ENCODE measurements around the gene CD81. TPM values are rescaled to one million over a fixed set of nuclear protein-coding genes. Genes with fewer than 3 reads are reported as not detected.

CD81 gene
- total and polyA plus RNA-seq, 10 of the 15 experiments (the other 5 are each of a cell fraction or from before 2014, with no cell fraction given) = 2.0 to 145 (median 57.2) TPM

- H3K79me2 ChIP-seq (ENCODE audit: control insufficient read depth, insufficient read depth, low read length) = no peaks in the 10 kb centered on the region
- H2AFZ ChIP-seq (ENCODE audit: control insufficient read depth, low read depth, low read length) = no peak overlapping the region
- POLR2A ChIA-PET = no interaction called here
- SMC1A ChIA-PET (ENCODE audit: uncharacterized antibody, unreplicated experiment) = no interaction called here
- no peaks in the 10 kb centered on the region for H4K20me1 ChIP-seq (ENCODE audit: control insufficient read depth, insufficient read depth)
- FAIRE-seq (no peak), DNase-seq (ENCODE audit: low read depth, low spot score) (no peak), ATAC-seq (no peak)
- WGBS (ENCODE audit: insufficient coverage, insufficient replicate concordance, low lambda C conversion rate, missing lambda C conversion rate) = 35% methylated on average over 9 of the region's 9 CpGs
- in situ Hi-C loops (cut with MboI) (no loop called here), intact Hi-C loops (cut with micrococcal nuclease; ENCODE audit: unreplicated experiment) (no loop called here)
- BruUV-seq (replicated peaks) = no TSS peak
- H3K4me1 ChIP-seq (ENCODE audit: control insufficient read depth, insufficient read depth, low read length) = no peaks in the 10 kb centered on the region
- H3K36me3 ChIP-seq (ENCODE audit: control insufficient read depth in 2 of 2, insufficient read depth in 2 of 2, low read length in 1 of 2) = no peaks in the 10 kb centered on the region
- TF ChIP-seq SRF (IDR thresholded peaks at IDR 0.05; ENCODE audit: low read depth in 2 of 2, low read length in 2 of 2) (no peak), SUZ12 (IDR thresholded peaks at IDR 0.05; ENCODE audit: unreplicated experiment) (no peak), MYB (IDR thresholded peaks at IDR 0.05; ENCODE audit: borderline replicate concordance, low read depth, low read length) (no peak), IRF4 (IDR thresholded peaks at IDR 0.05; ENCODE audit: low read depth, low read length) (no peak), NBN (IDR thresholded peaks at IDR 0.05) (no peak), KAT2A (conservative IDR thresholded peaks at IDR 0.05; ENCODE audit: control insufficient read depth, low read depth, low read length) (no peak), NFYA (IDR thresholded peaks at IDR 0.05; ENCODE audit: borderline replicate concordance, low read depth, low read length) (no peak), EGR1 (IDR thresholded peaks at IDR 0.05; ENCODE audit: borderline replicate concordance in 1 of 2, low read depth in 2 of 2, low read length in 2 of 2) (no peak)
- TF ChIP-seq, protein P1, sequence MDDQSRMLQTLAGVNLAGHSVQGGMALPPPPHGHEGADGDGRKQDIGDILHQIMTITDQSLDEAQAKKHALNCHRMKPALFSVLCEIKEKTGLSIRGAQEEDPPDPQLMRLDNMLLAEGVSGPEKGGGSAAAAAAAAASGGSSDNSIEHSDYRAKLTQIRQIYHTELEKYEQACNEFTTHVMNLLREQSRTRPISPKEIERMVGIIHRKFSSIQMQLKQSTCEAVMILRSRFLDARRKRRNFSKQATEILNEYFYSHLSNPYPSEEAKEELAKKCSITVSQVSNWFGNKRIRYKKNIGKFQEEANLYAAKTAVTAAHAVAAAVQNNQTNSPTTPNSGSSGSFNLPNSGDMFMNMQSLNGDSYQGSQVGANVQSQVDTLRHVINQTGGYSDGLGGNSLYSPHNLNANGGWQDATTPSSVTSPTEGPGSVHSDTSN (IDR thresholded peaks at IDR 0.05; ENCODE audit: insufficient replicate concordance, low read depth, low read length) = no peak
- RAD21 ChIA-PET (ENCODE audit: unreplicated experiment) = no interaction called here
- no peak overlapping the region for H3K27ac ChIP-seq (ENCODE audit: control insufficient read depth, insufficient read depth)
- no peak overlapping the region for H3K4me3 ChIP-seq
- H3K4me2 ChIP-seq (ENCODE audit: control insufficient read depth, insufficient read depth) = no peak overlapping the region
- H3K27me3 ChIP-seq (replicated peaks in 1 of 2; ENCODE audit: control insufficient read depth in 2 of 2, insufficient read depth in 2 of 2, low read length in 1 of 2) = no peaks in the 10 kb centered on the region; a peak in 1 of 4 replicates
- H3K9ac ChIP-seq (ENCODE audit: control insufficient read depth, insufficient read depth, low read length) = no peak overlapping the region
- H3K9me3 ChIP-seq (replicated peaks; ENCODE audit: control insufficient read depth, insufficient read depth, low read length) = no peaks in the 10 kb centered on the region
- CTCF ChIA-PET = no interaction called here
Measured at GRCh38 chr11:2359557-2359956, 17.6 kb upstream of the CD81 start.

All from GM12878 (cell line).